HepG2 (cell line): ENCODE data around the gene ANP32B. TPM values are rescaled to one million over a fixed set of nuclear protein-coding genes. Genes with fewer than 3 reads are reported as not detected.

Experiments
- NFKB2 ChIP-seq: sonication (generic); formaldehyde crosslinking; IDR thresholded peaks from 2 replicates; pipeline ENCODE4 v1.4.0; 2020; ENCODE audit warnings: missing genetic modification reagents, borderline replicate concordance
- RCOR2 ChIP-seq: IDR thresholded peaks from 2 replicates; pipeline ENCODE4 v1.6.1; 2016; ENCODE audit warnings: missing biosample characterization, missing genetic modification reagents
- SMARCC2 ChIP-seq: fragments of 450-650 bp; IDR thresholded peaks from 2 replicates; pipeline ENCODE4 v1.6.1; 2017; ENCODE audit warnings: antibody characterized with exemption, mild to moderate bottlenecking
- TAF15 ChIP-seq: fragments of 200-400 bp; formaldehyde crosslinking; IDR thresholded peaks from one replicate; pipeline ENCODE4 v1.6.1; 2018; ENCODE audit warnings: mild to moderate bottlenecking, low read depth, low read length; ENCODE audit not compliant: poor library complexity, severe bottlenecking
- ZC3H4 ChIP-seq: sonication (generic); formaldehyde crosslinking; IDR thresholded peaks from 2 replicates; pipeline ENCODE4 v1.4.0; 2020; ENCODE audit warnings: missing genetic modification reagents, borderline replicate concordance
- ZNF468 ChIP-seq: sonication (generic); formaldehyde crosslinking; IDR thresholded peaks from 2 replicates; pipeline ENCODE4 v1.8.0; 2022; ENCODE audit warnings: mild to moderate bottlenecking, moderate library complexity, missing genetic modification reagents
- ZNF530 ChIP-seq: sonication (generic); formaldehyde crosslinking; IDR thresholded peaks from 2 replicates; pipeline ENCODE4 v1.5.0; 2020; ENCODE audit warnings: low read depth, mild to moderate bottlenecking, missing genetic modification reagents
- ZNF780A ChIP-seq: sonication (generic); formaldehyde crosslinking; IDR thresholded peaks from 2 replicates; pipeline ENCODE4 v1.8.0; 2022; ENCODE audit warnings: mild to moderate bottlenecking, missing genetic modification reagents, moderate library complexity
- ZNF782 ChIP-seq: sonication (generic); formaldehyde crosslinking; IDR thresholded peaks from 2 replicates; pipeline ENCODE4 v1.4.0; 2020; ENCODE audit warnings: missing genetic modification reagents, mild to moderate bottlenecking, borderline replicate concordance
- polyA plus RNA-seq, 8 experiments: library from polyadenylated mRNA; depleted of rRNA in 3 of 8; stranded (reverse) in 7 of 8; unstranded in 1 of 8; fragments of >200 nt; fragmentation: Illumina TruSeq in 4 of 8; extraction: Trizol in 4 of 8; gene quantifications; 2 replicates each; pipeline versions ENCODE4 v1.2.1 to v1.2.3, GENCODE V29; 2011 to 2016; ENCODE audit warnings: low read depth in 4 of 8, missing spikeins in 1 of 8, mixed read lengths in 1 of 8; ENCODE audit not compliant: insufficient read depth in 1 of 8
- total RNA-seq, 5 experiments: library from RNA; depleted of rRNA; stranded (reverse); fragments of >200 nt; fragmentation: Illumina TruSeq; extraction: Trizol; gene quantifications; 2 replicates each; pipeline ENCODE4 v1.2.3, GENCODE V29; 2016; ENCODE audit warnings: low read depth in 1 of 5
- TF ChIP-seq, protein P1 (sequence below), 2 experiments: sonication (generic) in 1 of 2; formaldehyde crosslinking in 1 of 2; IDR thresholded peaks; 2 replicates each; pipeline versions ENCODE4 v1.4.0 to v1.6.1; 2016 to 2020; ENCODE audit warnings: borderline replicate concordance in 1 of 2, low read depth in 1 of 2, mild to moderate bottlenecking in 1 of 2, missing genetic modification reagents in 1 of 2
- TF ChIP-seq, protein P2 (sequence below): sonication (generic); formaldehyde crosslinking; IDR thresholded peaks from 2 replicates; pipeline ENCODE4 v1.8.1; 2022; ENCODE audit warnings: low read depth, mild to moderate bottlenecking, missing genetic modification reagents
- TF ChIP-seq, protein P3 (sequence below): sonication (generic); formaldehyde crosslinking; IDR thresholded peaks from 2 replicates; pipeline ENCODE4 v1.4.0; 2020; ENCODE audit warnings: missing genetic modification reagents
- TF ChIP-seq, protein P4 (sequence below): sonication (generic); formaldehyde crosslinking; IDR thresholded peaks from 2 replicates; pipeline ENCODE4 v1.9.0; 2022; ENCODE audit warnings: missing genetic modification reagents, mild to moderate bottlenecking, borderline replicate concordance

ANP32B gene
- total and polyA plus RNA-seq, 2 of the 13 experiments (the other 11 are each of a cell fraction or from before 2014, with no cell fraction given) = 22.1 to 37.5 TPM

DNA sequence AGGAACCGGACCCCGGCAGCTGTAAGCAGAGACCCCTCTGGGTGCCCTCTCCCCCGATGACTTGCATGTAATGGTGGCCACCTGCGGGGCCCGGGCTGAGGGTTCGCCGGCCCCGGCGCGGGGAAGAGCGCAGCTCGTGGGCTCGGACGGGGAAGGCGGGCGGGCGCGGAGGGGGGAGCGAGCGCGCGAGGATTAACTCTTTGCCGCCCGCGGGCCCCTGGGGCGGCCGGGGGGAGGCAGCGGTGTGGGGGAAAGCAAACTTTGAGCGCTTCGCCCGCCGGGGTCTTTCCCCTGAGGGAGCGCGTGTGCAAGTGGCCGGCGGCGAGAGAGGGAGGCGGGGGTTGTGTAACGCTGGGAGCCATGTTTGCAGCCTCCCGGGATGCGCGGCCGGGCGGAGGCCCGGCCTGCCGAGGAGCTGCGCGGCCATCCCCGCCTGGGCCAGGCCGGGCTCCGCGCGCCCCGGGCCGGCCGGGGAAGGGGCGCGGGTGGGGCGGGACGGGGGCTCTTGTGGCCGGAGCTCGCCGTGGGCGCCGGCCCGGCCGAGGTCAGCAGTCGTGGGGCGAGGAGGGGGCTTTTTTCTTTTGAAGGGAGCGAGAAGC lies 547 bp downstream of the ANP32B start (continued):
- TF ChIP-seq, protein P1, sequence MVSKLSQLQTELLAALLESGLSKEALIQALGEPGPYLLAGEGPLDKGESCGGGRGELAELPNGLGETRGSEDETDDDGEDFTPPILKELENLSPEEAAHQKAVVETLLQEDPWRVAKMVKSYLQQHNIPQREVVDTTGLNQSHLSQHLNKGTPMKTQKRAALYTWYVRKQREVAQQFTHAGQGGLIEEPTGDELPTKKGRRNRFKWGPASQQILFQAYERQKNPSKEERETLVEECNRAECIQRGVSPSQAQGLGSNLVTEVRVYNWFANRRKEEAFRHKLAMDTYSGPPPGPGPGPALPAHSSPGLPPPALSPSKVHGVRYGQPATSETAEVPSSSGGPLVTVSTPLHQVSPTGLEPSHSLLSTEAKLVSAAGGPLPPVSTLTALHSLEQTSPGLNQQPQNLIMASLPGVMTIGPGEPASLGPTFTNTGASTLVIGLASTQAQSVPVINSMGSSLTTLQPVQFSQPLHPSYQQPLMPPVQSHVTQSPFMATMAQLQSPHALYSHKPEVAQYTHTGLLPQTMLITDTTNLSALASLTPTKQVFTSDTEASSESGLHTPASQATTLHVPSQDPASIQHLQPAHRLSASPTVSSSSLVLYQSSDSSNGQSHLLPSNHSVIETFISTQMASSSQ (IDR thresholded peaks at IDR 0.05; ENCODE audit: low read depth) = no peak
- TF ChIP-seq, protein P1 (CRISPR knock-in tag; IDR thresholded peaks at IDR 0.05; ENCODE audit: borderline replicate concordance) = no peak
- TF ChIP-seq TAF15 (no peak), RCOR2 (CRISPR knock-in tag) (no peak), ZNF468 (no peak), ZNF782 (CRISPR knock-in tag) (no peak), ZC3H4 (no peak), ZNF530 (CRISPR knock-in tag) (0 out of 2 replicates have a peak, but pooled peaks have one; percentile 52), SMARCC2 (no peak), ZNF780A (CRISPR knock-in tag) (0 out of 2 replicates have a peak, but pooled peaks have one; percentile 37), NFKB2 (CRISPR knock-in tag) (peak; percentile 26; the same call in 1 of the 2 replicates)
- TF ChIP-seq, protein P2, sequence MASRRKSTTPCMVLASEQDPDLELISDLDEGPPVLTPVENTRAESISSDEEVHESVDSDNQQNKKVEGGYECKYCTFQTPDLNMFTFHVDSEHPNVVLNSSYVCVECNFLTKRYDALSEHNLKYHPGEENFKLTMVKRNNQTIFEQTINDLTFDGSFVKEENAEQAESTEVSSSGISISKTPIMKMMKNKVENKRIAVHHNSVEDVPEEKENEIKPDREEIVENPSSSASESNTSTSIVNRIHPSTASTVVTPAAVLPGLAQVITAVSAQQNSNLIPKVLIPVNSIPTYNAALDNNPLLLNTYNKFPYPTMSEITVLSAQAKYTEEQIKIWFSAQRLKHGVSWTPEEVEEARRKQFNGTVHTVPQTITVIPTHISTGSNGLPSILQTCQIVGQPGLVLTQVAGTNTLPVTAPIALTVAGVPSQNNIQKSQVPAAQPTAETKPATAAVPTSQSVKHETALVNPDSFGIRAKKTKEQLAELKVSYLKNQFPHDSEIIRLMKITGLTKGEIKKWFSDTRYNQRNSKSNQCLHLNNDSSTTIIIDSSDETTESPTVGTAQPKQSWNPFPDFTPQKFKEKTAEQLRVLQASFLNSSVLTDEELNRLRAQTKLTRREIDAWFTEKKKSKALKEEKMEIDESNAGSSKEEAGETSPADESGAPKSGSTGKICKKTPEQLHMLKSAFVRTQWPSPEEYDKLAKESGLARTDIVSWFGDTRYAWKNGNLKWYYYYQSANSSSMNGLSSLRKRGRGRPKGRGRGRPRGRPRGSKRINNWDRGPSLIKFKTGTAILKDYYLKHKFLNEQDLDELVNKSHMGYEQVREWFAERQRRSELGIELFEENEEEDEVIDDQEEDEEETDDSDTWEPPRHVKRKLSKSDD (CRISPR knock-in tag) = no peak
- TF ChIP-seq, protein P3, sequence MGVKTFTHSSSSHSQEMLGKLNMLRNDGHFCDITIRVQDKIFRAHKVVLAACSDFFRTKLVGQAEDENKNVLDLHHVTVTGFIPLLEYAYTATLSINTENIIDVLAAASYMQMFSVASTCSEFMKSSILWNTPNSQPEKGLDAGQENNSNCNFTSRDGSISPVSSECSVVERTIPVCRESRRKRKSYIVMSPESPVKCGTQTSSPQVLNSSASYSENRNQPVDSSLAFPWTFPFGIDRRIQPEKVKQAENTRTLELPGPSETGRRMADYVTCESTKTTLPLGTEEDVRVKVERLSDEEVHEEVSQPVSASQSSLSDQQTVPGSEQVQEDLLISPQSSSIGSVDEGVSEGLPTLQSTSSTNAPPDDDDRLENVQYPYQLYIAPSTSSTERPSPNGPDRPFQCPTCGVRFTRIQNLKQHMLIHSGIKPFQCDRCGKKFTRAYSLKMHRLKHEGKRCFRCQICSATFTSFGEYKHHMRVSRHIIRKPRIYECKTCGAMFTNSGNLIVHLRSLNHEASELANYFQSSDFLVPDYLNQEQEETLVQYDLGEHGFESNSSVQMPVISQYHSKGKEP (CRISPR knock-in tag) = no peak
- TF ChIP-seq, protein P4, sequence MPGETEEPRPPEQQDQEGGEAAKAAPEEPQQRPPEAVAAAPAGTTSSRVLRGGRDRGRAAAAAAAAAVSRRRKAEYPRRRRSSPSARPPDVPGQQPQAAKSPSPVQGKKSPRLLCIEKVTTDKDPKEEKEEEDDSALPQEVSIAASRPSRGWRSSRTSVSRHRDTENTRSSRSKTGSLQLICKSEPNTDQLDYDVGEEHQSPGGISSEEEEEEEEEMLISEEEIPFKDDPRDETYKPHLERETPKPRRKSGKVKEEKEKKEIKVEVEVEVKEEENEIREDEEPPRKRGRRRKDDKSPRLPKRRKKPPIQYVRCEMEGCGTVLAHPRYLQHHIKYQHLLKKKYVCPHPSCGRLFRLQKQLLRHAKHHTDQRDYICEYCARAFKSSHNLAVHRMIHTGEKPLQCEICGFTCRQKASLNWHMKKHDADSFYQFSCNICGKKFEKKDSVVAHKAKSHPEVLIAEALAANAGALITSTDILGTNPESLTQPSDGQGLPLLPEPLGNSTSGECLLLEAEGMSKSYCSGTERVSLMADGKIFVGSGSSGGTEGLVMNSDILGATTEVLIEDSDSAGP (CRISPR knock-in tag) = 0 out of 2 replicates have a peak, but pooled peaks have one; percentile 5
